ENCODE results near the gene ZDHHC13.

Gene ZDHHC13

DNA sequence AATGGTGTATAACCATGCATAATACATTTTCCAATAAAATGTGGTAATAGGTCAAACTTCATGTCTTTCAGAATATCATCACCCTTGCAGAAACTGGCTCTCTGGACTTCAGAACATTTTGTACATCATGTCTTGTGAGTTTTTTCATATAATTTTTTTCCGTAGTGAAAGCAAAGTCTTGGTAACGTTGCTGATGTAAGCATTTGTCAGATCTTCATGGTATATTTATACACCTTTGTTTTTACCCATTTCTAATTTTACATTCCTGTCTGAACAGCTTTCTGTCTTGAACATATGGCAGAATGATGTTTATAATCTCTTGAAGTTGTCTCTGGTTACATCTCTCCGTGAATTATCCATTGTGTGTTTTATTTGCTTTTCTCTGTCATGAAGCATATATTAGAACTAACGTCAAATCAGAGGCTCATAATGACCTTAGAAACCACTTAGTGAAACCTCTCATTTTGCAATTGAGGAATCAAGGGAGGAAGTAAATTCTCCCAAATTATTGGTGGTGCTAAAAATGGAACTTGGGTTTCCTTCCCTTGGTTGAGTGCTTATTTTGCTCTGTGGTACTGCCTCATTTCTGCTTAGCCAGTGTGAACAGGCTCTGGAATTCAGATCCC, 47.4 kb downstream of the ZDHHC13 start:
- DNase-seq = no peak

DNA sequence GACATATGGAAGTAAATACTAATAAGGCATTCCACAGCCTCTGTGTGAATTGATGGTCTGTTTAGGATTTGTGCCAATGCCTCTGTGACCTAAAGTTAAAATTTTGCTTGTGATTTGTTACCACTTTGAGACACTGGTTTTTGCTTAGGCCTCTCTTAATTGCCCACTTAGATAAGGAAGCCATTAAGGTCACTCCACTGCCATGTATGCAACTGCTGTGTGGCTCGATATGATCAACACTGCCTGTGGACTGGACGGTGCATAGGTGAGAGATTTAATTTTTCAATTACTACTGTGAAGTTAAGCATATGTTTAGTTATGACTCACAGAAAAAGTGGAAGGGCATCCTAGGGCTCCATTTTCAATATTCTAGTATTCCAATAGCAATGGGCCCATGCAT, 47.9 kb downstream of the ZDHHC13 start:
- DNase-seq = no peak

DNA sequence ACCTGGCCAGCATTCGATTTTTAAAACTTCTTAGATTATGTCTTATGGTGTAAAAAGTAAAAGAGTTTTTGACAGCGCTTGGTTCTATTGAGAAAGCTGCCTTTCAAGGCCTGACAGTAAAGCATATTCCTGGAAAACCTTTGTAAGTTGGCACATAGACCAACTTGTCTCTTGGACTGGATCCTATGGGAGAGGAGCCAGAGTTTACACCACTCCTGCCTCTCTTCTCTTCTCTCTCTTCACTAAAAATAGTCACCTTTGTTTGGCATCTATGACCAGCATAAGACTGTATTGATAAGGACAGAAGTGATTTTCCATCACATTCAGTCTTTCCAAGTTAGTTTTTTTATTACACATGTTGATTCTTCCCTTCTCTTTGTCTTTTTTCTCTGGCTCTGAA, 51.1 kb downstream of the ZDHHC13 start:
- DNase-seq = no peak

DNA sequence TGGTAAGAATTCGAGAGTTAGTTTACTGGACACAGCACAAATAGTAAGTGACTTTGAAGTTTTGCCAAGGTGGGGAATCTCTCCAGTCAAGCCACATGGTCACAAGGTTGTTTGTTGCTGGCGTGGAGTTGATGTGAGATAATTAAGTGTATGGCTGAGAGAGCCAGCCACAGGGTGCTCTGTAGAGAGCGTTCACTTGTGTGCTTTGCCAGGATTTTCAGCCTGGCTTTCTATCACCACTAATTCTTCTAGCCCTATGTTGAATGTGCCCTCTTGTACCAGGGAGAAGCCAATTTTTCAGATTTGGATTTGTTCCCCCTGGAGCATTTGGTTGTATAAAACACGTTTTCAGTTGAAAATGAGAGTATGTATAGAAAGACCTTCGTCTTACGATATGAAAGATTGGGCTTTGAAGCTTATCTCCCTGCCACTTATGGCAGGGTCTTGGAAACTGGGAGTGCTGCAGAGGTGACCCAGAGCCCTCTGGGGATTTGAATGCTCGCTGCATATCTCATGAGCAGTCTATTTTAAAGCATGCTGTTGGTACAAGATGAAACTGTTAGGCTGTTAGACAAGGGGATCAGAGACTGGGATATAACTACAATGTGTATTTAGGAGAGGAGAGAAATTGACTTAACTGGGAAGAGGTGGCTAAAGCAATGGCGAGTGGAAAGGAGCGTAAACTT, 56.2 kb downstream of the ZDHHC13 start:
- no peak for DNase-seq

DNA sequence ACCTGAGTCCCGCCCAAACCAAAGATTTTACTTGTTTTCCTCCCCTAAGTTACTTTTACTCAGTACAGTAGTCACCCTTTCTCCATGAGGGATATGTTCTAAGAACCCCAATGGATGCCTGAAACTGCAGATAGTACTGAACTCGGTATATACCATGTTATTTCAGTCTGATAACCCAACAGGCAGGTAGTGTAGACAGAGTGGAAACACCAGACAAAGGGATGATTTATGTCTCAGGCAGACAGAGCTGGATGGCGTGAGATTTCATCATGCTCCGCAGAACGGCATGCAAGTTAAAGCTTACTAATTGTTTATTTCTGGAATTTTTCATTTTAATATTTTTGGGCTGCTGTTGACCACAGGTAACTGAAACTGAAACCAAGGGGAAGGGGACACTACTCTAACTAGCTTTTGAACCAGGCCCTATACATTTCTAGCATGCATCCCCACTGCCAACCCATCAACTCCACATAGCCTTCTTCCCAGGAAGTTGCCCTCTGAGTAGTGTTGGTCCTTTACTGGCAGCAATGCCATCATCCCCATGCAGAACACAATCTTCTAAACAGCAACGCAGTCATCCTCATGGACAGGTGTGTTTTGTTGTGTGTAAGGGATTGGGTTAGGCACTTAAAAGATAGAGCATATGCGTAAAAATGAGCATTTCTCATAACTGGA, 57.1 kb downstream of the ZDHHC13 start:
- no peak for DNase-seq

DNA sequence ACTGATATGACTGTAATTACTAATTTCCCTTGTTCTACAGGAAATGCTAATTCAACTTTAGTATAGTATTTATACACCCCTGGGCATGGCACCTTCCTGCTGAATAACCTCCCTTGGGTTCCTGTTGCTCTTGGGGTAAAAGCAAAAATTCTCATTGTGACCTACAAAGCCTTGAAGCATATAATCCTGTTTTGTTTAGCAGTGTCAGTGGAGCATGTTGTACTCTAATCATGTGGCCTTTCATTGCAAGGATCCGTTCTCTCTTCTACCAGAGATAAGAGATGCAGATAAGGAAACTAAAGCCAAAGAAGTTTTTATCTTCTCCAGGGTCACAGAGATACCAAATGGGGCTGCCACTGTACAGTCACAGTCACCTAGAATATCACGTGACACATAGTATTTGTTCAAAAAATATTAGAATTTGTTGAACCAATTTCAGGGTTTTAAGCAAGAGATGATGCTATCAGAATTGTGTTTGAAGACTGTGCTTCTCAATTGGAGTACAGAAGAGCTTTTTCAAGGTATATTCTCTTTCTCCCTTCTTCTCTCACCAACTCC, 59.7 kb downstream of the ZDHHC13 start:
- no peak for DNase-seq

DNA sequence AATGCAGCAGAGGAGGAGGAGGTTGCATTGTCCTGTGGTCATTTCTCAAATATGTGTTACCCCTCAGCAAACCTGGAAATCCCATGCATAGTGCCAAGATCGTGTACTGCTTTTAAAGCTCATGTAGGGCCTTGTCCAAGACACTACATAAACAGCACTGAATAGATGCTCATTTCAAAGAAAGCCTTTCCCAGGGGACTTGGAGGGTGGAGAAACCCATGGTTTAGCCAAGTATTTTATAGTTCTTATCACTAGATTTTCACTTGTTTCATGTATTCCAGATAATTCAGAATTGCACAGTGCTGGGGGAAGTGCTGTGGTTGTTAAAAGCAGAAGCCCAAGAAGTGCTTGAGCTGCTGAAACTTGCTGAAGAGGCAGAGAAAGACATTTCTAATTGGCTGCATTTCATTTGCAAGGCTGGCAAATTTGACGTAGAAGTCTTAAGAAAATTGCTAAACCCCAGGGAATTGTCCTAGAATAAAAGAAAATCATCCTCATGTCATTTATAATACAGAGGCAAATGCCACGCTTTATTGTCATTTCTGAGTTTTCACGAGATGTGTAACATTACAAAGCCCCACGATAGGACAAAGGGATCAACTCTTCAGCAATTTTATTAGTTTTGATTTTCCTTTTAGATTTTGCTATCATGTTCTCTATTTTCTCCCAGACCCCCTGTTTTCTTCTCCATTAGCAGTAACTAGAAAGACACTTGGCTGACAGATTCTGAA, 64.7 kb downstream of the ZDHHC13 start:
- no peak for DNase-seq

DNA sequence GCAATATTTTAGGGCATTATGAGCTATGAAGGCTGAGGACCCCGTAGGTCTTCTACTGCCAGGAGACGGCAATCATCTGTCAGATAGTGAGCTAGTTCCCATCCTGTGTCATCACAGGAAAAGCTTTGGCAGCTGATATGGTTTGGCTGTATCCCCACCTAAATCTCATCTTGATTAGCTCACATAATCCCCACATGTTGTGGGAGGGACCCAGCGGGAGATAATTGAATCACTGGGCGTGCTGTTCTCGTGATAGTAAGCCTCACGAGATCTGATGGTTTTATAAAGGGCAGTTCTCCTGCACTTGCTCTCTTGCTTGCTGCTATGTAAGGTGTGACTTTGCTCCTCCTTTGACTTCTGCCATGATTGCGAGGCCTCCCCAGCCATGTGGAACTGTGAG, 66.7 kb downstream of the ZDHHC13 start:
- no peak for DNase-seq

DNA sequence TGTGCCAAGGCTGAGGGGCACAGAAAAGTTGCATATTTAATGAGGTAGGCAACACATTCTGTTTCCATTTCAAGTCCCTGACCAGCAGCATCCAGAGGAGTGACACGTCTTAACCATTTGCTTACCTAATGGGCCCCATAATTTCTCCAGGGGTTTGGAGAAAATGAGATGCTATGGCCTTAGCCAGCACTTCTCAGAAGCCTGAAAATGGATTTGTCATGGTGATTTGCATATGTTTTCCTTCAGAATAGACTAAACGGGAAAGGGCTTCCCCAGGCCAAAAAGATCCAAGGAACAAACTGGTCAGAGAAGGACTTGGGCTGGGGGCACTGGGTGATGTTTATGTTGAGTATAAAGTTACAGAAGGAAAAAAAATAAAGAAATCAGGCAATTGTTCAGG, 68.1 kb downstream of the ZDHHC13 start:
- DNase-seq = no peak

DNA sequence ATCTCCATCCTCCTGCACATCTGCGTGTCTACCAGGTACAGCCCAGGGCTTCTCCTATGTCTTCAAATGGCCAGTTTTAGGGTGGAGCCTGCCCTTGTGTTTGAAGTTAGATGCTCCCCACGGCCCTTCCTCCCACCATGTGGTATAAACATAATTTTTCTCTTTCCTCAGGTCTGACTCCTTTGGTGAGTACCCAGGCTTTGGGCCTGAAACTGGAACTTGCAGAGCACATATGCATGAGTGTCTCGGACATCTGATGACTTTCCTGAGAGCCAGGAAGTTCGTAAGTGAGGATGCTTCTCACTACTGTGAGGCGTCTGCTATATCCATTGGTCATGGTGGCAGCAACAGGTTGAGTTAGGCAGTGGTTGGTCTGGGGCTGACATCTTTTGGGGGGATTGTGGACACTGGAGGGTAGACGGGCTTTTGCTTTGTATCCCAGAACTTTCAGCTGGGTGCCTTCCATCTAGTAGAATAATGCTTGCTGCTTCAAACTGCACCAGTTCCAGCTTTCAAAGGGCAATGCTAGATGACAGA, 68.6 kb downstream of the ZDHHC13 start:
- DNase-seq = no peak

DNA sequence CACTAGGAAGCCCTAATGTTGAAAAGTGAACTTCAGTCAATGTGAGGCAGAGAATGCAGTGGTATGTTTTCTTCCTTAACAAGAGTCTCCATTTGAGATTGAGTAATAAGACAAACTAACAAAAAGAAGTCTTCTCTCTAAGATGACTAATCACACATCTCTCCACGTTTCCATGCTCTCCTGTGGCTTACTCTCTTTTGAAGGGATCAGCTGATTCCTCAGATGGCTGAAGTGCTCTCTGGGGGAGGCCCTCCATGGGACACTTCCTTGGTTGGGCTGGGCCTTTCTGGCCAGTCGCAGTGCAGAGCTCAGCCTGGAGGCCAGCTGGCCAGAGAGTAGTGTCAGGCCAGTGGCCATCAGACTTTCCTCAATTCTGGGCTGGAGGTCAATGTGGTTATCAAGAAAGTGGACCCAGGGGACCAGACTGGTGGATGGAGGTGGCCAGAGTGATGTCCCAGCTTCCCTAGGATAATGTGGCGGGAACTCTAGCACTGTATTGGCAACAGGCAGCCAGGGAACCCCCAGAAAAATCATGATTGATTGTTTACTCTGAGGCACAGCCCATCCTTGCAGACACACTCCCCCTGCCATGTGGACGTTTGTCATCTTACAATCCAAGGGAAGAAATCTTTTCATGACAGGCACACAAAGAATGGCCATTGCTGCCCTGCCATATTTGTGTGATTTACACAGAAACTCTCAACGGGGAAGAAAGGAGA, 70.3 kb downstream of the ZDHHC13 start:
- no peak for DNase-seq

DNA sequence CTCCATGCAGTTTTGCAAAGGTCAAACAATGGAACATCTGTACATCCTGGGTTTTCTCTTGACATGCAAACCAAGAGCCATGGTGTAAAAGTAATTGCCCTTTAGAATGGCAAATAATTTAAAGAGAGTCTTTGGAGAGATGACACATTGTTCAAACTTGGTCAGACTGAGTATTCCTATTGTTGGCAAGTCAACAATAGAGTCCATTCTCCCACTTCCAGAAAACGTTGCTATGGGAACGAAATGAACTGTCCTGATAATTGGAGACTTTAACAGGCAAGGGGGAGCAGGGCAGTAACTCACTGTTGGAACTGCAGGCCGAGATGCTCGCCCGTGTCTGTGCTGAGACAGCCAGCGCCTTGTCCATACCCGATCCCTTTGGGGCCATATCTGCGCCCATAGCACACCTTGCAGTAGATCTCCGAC, 70.9 kb downstream of the ZDHHC13 start:
- DNase-seq = no peak

DNA sequence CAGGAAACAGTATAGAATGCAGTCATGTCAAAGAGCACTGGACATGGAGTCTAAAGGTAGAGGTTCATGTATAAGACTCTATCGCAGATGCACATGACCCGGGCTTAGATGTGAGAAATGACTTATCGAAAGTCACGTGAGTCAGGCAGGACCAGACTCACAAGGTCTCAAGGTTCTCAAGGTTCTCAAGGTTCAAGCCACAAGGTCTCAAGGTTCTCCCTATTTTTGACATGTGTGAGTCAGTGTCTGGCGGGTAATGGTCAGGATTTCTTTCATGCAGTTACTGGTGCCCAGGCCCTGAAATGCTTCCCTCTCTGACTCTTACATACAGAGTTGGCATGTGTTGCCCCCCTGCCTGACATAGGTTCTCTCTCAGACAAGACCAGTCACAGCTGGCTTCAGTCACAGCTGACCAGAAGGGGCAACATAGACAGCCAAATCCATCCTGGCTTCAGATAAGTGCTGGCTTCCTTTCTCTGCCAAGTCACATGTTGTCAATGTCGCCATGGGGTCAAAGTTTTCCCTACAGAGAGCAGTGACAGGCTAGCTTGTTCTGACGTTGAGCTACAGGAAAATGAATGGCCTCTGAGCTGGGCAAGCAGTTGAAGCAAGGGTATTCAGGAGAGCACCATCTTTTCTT, 74.7 kb downstream of the ZDHHC13 start:
- DNase-seq = no peak

DNA sequence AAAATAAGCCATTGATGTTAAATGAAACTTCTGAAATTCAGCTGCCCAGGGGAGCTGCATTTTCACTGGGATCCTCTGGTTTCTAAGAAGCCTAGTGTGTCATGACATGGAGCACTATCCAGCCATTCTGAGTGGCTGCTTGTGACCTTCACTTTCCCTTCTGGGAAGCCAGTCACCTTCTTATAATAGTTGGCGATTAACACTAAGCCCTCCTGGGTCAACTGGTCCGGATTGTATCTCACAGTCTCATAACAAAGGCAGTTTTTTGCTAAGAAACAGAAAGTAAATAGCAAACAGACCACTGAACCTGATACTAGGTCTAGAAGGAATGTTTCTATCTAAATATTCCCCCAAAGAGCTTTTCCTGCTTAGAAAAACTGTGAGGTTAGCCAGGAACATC, 76.9 kb downstream of the ZDHHC13 start:
- no peak for DNase-seq

DNA sequence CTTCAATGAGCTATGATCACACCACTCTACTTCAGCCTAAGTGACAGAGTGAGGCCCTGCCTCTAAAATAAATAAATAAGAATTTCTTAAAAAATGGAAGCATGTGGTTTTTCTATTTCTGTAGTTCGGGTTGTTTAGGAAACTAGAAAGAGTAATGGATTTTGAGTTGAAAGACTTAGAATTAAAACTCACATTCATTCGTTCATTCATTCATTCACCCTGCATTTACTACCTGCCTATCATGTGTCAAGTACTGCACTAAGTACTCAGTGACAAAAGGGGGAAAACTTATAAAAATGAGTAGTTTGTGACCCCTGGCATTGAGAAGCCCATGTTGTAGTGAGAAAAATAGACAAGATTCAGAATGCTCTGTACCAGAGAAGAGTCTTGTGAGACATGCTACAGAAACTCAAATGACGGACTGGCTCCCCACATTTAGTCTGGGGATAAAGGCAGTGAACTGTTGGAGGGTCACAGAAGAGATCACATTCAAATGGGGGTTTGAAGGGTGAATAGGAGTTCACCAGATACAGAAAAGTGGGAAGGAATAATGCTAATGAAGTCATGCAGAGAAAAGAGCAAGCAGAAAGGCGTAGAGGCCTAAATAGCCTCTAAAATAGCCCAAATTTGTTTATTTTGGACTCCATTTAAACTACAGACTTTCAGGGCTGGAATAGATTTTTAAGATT, 77.8 kb downstream of the ZDHHC13 start:
- no peak for DNase-seq

DNA sequence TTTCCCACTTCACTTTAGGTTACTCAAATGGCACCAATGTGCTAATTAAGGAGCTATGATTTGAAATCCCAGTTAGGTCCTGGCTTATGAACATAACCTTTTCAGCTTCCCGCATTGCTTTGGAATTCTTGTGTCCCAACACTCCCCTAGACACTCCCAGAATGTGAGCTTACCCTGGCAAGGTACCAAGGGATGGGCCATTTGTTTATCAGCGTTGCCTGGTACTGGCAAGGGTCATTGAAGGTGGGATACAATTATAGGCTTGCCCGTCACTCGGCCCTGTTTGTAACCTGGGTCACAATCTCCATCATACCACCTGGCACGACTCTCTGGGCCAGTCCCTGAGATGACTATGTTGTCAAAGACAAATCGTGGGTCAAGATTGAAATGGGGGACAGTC, 79.5 kb downstream of the ZDHHC13 start:
- no peak for DNase-seq

DNA sequence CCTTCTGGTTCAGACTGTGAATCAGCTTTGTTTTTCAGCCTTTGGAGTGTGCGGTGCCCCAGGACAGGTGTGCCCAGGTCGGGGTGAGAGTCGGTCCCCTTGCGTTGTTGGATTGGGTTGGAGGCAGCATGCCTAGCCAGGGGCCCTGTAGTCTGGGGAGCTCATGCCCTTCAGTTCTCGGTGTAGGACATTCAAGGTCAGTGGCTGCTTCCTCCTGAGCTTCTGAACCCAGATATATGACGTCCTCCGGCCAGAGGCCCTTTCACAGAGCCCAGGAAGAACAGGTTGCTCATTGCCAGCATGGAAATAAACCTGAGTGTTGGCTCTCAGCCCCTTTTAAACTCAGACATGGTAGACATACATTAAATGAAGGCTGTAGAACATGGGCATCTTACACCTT, 82.1 kb downstream of the ZDHHC13 start:
- no peak for DNase-seq

DNA sequence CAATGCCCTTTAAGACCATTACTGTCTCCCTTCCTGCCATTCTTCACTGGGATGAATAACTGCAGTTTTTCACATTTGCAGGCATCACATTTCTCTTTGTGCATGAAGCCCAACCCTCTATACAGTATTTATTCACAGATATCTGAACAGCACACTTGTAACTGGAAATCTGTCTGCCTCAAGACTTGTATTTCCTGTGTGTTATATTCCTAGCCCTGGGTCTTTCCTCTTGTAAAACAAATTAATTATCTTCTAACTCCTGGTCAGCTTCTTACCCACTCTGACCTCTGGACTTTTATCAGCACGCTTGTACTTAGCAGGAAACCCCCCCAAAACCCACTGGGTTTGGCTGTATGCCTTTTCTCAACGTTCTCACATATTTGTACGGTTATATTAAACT, 82.8 kb downstream of the ZDHHC13 start:
- no peak for DNase-seq

DNA sequence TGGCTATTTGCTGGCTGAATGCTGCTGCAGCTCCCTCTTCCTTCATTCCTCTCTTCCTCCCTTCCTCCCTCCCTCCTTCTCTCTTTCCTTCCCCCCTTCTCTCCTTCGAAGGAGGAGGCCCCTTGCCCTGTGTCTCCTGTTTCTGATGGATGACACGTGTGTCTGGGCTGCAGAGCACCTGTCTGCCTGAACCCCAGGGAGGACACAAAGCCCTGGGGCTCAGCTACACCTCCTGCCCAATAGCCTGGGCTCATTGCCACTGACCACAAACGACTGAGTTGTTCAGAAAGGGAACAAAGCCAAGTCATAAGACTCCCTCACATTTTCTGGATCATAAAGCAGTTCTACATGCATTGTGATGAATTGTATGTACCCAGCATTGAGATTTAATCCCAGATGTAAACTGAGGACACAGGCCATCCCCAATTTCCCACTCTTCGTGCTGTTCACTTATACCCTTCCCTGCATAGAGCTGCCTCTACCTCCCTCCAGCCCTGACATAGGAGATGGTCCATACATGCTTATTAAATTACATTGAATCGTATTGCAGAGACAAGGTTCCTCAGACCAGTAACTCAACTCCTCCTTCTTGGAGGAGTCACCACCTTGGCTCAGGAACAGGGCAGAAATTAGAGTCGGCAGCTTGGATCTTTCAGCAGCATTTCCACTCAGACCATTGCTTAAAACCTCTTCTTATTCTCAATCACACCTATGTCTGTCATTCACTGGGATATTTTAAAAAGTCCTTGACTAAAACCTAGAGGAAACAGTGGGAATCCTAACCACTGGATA, 83.6 kb downstream of the ZDHHC13 start:
- DNase-seq = no peak

Measured in right kidney (tissue), 1 donor.